Endothelial cell of umbilical vein (primary cell): ENCODE measurements around the gene ZBTB20.

Source experiments
- EZH2 ChIP-seq: IDR thresholded peaks from 2 replicates; pipeline ENCODE4 v1.6.1; 2012; ENCODE audit warnings: borderline replicate concordance, low read depth, mild to moderate bottlenecking, moderate library complexity, low read length, inconsistent platforms; ENCODE audit not compliant: severe bottlenecking
- JUN ChIP-seq: IDR thresholded peaks from 2 replicates; pipeline ENCODE4 v1.6.1; 2011; ENCODE audit warnings: borderline replicate concordance, low read depth; ENCODE audit not compliant: insufficient read length, insufficient read depth
- POLR2A ChIP-seq: IDR thresholded peaks from 2 replicates; pipeline ENCODE4 v1.6.1; 2012; ENCODE audit warnings: low read depth, mild to moderate bottlenecking, control low read depth, low read length
- POLR2AphosphoS5 ChIP-seq: IDR thresholded peaks from 2 replicates; pipeline ENCODE4 v1.6.1; 2012; ENCODE audit warnings: low read depth, mild to moderate bottlenecking, control low read depth, low read length, moderate library complexity; ENCODE audit not compliant: insufficient read depth
- TF ChIP-seq, protein P1 (sequence below), 2 donors: IDR thresholded peaks; 1 replicate in 1 of 2; 2 replicates in 1 of 2; pipeline ENCODE4 v1.5.1; 2011; ENCODE audit warnings: low read length in 2 of 2, mild to moderate bottlenecking in 2 of 2, moderate library complexity in 2 of 2, control low read depth in 1 of 2, inconsistent platforms in 1 of 2, low read depth in 1 of 2; ENCODE audit not compliant: insufficient read depth in 1 of 2; ENCODE audit errors: extremely low read depth in 1 of 2

DNA sequence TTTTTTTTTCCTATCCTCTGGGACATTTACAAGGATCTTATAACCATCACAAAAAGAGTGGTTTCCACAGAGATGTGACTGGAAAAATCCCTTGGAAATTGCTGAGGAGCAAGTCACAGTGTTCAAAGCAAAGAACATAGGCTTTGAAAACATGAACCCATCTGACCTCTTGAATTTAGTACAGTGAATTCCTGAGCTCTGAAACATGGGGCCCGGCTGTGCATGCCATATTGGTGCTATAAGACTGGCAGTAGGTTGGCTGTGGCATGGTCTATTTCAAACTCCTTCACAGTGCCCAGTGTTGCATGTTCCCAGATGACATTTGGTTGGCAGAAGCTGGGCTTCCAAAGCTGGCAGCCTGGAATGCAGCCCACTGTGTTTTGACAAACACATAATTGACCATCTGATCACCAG, 651.1 kb downstream of the ZBTB20 start:
- TF ChIP-seq, protein P1, sequence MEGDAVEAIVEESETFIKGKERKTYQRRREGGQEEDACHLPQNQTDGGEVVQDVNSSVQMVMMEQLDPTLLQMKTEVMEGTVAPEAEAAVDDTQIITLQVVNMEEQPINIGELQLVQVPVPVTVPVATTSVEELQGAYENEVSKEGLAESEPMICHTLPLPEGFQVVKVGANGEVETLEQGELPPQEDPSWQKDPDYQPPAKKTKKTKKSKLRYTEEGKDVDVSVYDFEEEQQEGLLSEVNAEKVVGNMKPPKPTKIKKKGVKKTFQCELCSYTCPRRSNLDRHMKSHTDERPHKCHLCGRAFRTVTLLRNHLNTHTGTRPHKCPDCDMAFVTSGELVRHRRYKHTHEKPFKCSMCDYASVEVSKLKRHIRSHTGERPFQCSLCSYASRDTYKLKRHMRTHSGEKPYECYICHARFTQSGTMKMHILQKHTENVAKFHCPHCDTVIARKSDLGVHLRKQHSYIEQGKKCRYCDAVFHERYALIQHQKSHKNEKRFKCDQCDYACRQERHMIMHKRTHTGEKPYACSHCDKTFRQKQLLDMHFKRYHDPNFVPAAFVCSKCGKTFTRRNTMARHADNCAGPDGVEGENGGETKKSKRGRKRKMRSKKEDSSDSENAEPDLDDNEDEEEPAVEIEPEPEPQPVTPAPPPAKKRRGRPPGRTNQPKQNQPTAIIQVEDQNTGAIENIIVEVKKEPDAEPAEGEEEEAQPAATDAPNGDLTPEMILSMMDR (IDR thresholded peaks at IDR 0.05; ENCODE audit: extremely low read depth in 1 of 2, insufficient read depth in 1 of 2, low read depth in 1 of 2, low read length in 2 of 2): no peak
- TF ChIP-seq POLR2AphosphoS5 (no peak), POLR2A (no peak), JUN (no peak), EZH2 (no peak)
